KMS-11 (cell line): ENCODE results near the gene ZMYND12.

ENCODE experiments used
- H2AFZ ChIP-seq: fragments of 200-600 bp; sonication (generic); 2 replicates; pipeline ENCODE4 v1.6.1; 2016; ENCODE audit warnings: antibody characterized with exemption, mixed run types, low read depth
- H3K27ac ChIP-seq: fragments of 200-600 bp; sonication (generic); 2 replicates; pipeline ENCODE4 v1.6.1; 2016; ENCODE audit warnings: mild to moderate bottlenecking, mixed run types
- H3K27me3 ChIP-seq: fragments of 200-600 bp; sonication (generic); 2 replicates; pipeline ENCODE4 v1.6.1; 2017; ENCODE audit warnings: mild to moderate bottlenecking, low read depth, mixed run types, moderate library complexity; ENCODE audit not compliant: insufficient read depth
- H3K36me3 ChIP-seq: fragments of 200-600 bp; sonication (generic); 2 replicates; pipeline ENCODE4 v1.6.1; 2017; ENCODE audit warnings: mild to moderate bottlenecking, mixed run types; ENCODE audit not compliant: insufficient read depth
- H3K4me1 ChIP-seq: fragments of 200-600 bp; sonication (generic); 2 replicates; pipeline ENCODE4 v1.6.1; 2016; ENCODE audit warnings: mild to moderate bottlenecking, low read depth, mixed run types; ENCODE audit not compliant: poor library complexity, severe bottlenecking
- H3K4me2 ChIP-seq: fragments of 200-600 bp; sonication (generic); 2 replicates; pipeline ENCODE4 v1.7.0; 2016; ENCODE audit warnings: mild to moderate bottlenecking, mixed run types
- H3K4me3 ChIP-seq: fragments of 200-600 bp; sonication (generic); IDR thresholded peaks from 2 replicates; pipeline ENCODE4 v1.6.1; 2017; ENCODE audit warnings: low read depth, low read length, mixed read lengths; ENCODE audit not compliant: insufficient read depth
- H3K79me2 ChIP-seq: fragments of 200-600 bp; sonication (generic); 2 replicates; pipeline ENCODE4 v1.6.1; 2016; ENCODE audit warnings: low read depth, mixed run types; ENCODE audit not compliant: insufficient read depth
- H3K9ac ChIP-seq: fragments of 200-600 bp; sonication (generic); 2 replicates; pipeline ENCODE4 v1.6.1; 2016; ENCODE audit warnings: mild to moderate bottlenecking, mixed run types
- H4K20me1 ChIP-seq: fragments of 200-600 bp; sonication (generic); 2 replicates; pipeline ENCODE4 v1.6.1; 2016; ENCODE audit warnings: mild to moderate bottlenecking, mixed run types; ENCODE audit not compliant: insufficient read depth
- CTCF ChIP-seq: fragments of 200-600 bp; sonication (generic); conservative IDR thresholded peaks from 2 replicates; pipeline ENCODE4 v1.6.1; 2017; ENCODE audit warnings: low read depth, mild to moderate bottlenecking, antibody characterized with exemption, low read length, moderate library complexity, mixed read lengths

ZMYND12 gene

DNA sequence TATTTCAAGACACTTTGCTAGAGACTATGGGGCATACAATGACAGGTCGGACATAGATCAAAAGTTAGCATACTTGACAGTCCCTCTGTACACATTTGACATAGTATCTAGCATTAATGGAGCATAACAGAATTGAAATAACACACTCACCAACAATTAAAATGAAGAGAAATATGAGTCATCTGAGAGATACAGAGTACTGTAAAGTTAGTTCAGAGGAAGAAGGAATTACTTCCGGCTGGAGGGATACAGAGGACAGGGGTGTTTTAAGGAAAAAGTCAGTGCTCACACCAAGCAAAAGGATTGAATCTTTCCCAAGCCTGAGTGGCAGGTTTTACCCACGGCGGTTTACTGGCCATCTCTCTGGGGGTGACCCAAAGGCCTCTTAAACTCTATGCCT lies 2.4 kb downstream of the ZMYND12 start:
- no peak overlapping the region for H3K4me3 ChIP-seq
- no peaks in the 10 kb centered on the region for H3K79me2 ChIP-seq
- H2AFZ ChIP-seq: no peak overlapping the region
- H3K27ac ChIP-seq: no peak overlapping the region
- H3K27me3 ChIP-seq: no peaks in the 10 kb centered on the region
- H3K4me1 ChIP-seq: peaks cover 4% of the 10 kb centered on the region
- H3K9ac ChIP-seq: no peak overlapping the region
- H3K4me2 ChIP-seq: no peak overlapping the region
- no peak for TF ChIP-seq CTCF
- no peaks in the 10 kb centered on the region for H4K20me1 ChIP-seq
- H3K36me3 ChIP-seq: no peaks in the 10 kb centered on the region

GRCh38 chr1:42450061-42450460 lies 5.8 kb downstream of the ZMYND12 start:
- H3K4me2 ChIP-seq: no peak overlapping the region
- H2AFZ ChIP-seq: no peak overlapping the region
- H3K9ac ChIP-seq: no peak overlapping the region
- no peaks in the 10 kb centered on the region for H3K79me2 ChIP-seq
- no peaks in the 10 kb centered on the region for H3K27me3 ChIP-seq
- H3K4me1 ChIP-seq: no peaks in the 10 kb centered on the region
- no peaks in the 10 kb centered on the region for H4K20me1 ChIP-seq
- TF ChIP-seq CTCF: no peak
- H3K27ac ChIP-seq: no peak overlapping the region
- H3K4me3 ChIP-seq: no peak overlapping the region
- H3K36me3 ChIP-seq: no peaks in the 10 kb centered on the region

DNA sequence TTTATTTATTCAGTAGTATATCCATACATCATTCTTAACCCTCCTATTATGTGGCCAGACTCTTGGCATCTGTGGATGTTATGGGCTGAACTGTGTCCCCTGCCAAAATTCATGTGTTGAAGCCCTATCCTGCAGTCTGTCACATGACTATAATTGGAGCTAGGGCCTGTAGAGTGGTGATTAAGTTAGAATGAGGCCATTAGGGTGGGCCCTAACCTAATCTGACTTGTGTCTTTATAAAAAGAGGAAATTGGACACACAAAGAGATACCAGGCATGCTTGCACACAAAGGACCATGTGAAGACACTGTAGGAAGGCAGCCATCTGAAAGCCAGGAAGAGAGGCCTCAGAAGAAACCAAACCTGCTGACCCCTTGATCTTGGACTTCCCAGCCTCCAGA lies 6.6 kb downstream of the ZMYND12 start:
- no peaks in the 10 kb centered on the region for H3K79me2 ChIP-seq
- H4K20me1 ChIP-seq: no peaks in the 10 kb centered on the region
- no peaks in the 10 kb centered on the region for H3K36me3 ChIP-seq
- H3K27ac ChIP-seq: no peak overlapping the region
- H3K4me1 ChIP-seq: no peaks in the 10 kb centered on the region
- no peak overlapping the region for H3K4me2 ChIP-seq
- no peak overlapping the region for H2AFZ ChIP-seq
- TF ChIP-seq CTCF: no peak
- H3K4me3 ChIP-seq: no peak overlapping the region
- H3K9ac ChIP-seq: no peak overlapping the region
- no peaks in the 10 kb centered on the region for H3K27me3 ChIP-seq

GRCh38 chr1:42442662-42443061 lies 13.2 kb downstream of the ZMYND12 start:
- Histone ChIP-seq H3K4me3 (no peak overlapping the region), H4K20me1 (no peaks in the 10 kb centered on the region), H3K36me3 (no peaks in the 10 kb centered on the region), H3K27ac (no peak overlapping the region), H3K4me1 (no peaks in the 10 kb centered on the region), H3K27me3 (no peaks in the 10 kb centered on the region), H2AFZ (no peak overlapping the region), H3K4me2 (no peak overlapping the region), H3K79me2 (no peaks in the 10 kb centered on the region), H3K9ac (no peak overlapping the region)
- TF ChIP-seq CTCF: no peak

GRCh38 chr1:42439940-42440339 lies 15.9 kb downstream of the ZMYND12 start:
- Histone ChIP-seq H3K27ac (no peak overlapping the region), H3K4me1 (no peaks in the 10 kb centered on the region), H3K4me2 (no peak overlapping the region)

More at GRCh38 chr1:42439940-42440339, 15.9 kb downstream of the ZMYND12 start:
- Histone ChIP-seq H4K20me1 (no peaks in the 10 kb centered on the region), H3K4me3 (no peak overlapping the region), H3K27me3 (no peaks in the 10 kb centered on the region), H3K9ac (no peak overlapping the region), H3K79me2 (no peaks in the 10 kb centered on the region), H2AFZ (no peak overlapping the region), H3K36me3 (no peaks in the 10 kb centered on the region)
- TF ChIP-seq CTCF: no peak
